Globus pallidus (tissue), 1 donor: ENCODE data around the gene CA10.

Experiments
- DNase-seq: peaks from one replicate; pipeline ENCODE4 v3.0.0-alpha.2; 2015; ENCODE audit warnings: low spot score

CA10 gene

DNA sequence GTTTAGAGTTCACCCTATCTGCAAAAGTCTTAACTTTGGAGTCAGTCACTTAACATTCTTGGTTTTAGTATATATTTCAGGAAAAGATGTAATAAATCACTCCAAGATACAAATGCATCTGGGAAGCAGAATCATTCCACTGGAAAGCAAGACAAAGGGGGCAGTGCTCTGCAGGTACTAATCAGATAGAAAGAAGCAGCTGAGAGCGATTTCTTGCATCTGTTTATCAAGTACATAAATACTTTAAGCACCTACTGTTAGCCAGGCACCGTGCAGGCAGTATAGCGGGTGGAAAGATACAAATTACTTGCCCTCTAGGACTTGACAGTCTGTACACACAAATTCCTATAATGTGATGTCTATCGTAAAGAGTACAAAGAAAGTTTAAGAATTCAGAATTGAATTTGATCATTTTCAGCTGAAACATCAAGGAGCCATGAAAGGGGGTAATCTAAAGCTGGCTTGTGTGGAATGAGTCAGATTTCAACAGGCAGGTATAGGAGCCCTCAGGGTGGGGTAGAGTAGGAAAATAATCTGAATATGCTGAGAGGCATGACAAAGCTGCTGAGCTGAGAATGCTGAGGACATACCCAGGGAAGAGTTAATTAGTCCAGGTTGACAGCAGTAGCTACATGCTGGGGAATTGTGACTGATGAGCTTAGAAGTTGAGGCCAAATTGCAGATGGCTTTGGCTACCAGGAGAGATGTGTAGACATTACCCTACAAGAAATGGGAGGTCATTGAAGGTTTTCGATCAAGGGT lies 110.2 kb downstream of the CA10 start:
- no peak for DNase-seq

DNA sequence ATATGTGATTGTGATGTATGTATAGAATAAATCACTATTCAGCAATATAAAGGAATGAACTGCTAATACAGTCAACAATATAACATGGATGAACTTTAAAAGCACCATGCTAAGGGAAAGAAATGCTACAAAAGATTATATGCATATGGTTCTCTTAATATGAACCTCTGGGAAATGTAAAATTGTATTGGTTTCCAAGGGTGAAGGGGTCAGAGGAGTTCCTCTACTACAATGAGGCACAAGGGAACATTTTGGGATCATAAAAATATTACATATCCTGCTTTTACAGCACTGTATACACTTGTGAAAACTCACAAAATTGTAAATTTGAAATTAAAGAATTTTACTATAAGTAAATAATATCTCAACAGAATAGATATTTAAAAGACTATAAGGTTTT lies 111.4 kb downstream of the CA10 start:
- DNase-seq = no peak

- DNase-seq = no peak
Measured at GRCh38 chr17:52041123-52041617, 117.3 kb downstream of the CA10 start.

DNA sequence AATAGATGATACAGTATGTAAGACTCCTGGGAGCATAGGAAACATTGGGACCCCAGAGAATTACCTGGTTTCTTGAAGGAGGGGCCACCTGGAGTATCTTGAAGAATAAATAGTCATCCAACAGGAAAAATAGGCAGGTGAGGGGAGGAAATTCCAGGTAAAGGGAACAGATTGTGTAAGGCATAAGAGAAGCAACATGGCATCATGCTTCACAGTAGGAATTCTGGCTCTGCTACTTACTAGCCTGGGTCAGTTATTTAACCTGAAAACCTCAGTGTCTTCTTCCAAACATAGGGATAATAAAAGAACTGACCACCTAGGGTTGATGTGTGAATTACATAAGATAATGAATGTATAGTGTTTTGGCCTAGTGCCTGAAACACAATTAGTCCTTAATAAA lies 122.1 kb downstream of the CA10 start:
- no peak for DNase-seq

GRCh38 chr17:52035336-52035915 lies 123.1 kb downstream of the CA10 start:
- peak; percentile 78 for DNase-seq

GRCh38 chr17:52032454-52032853 lies 126.1 kb downstream of the CA10 start:
- no peak for DNase-seq

GRCh38 chr17:52030052-52030451 lies 128.5 kb downstream of the CA10 start:
- no peak for DNase-seq

DNA sequence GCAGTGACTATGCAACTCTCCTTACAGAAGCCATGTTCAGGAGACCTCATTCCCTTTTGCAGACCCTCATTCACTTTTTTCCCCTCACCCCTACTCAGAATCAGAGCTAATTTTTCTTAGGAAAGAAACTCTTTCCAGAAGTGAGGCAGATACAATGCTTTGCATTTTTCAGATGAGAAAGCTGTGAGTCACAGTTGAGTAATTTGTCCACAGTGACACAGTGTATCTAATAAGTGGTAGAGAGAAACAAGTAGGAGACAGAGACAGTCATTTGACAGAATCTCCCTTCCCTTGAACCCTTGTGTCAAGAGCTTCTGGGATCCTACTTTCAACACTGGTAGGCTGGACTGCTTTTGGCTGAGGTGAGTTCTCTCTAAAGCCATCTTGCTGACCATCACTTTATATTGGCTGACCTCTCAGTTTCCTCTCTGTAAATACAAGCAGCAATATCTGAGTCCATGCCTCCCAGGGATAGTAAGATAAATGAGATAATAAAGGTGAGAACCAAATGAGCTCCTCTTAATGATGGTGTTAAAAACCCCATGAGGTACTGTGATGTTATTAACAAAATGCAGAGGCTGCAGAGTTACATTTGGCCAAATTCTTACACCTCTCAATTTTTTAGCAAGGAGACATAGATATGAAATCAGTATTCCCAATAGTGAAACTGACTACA lies 130.8 kb downstream of the CA10 start:
- DNase-seq = no peak

- DNase-seq = no peak
Measured at GRCh38 chr17:52027081-52027480, 131.4 kb downstream of the CA10 start.

DNA sequence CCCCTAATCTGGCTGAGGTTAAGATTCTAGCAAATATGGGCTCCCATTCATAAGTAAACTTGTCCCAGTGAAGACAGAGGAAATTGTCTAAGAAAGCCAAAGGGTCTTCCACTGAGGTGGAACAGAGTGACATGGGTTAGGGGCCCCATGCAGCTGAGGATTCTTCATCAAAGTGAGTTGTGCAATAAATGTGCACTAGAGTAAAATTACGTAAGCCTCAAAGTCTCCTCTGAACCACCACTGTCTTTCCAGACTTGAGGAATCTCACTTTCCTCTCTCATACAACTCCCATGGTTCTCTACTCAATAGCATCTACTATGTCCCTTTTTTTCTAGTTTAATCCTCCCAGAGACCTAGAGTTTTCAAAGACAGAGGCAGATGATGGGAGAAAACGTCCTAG lies 132.4 kb downstream of the CA10 start:
- no peak for DNase-seq

GRCh38 chr17:52025236-52025635 lies 133.3 kb downstream of the CA10 start:
- no peak for DNase-seq

DNA sequence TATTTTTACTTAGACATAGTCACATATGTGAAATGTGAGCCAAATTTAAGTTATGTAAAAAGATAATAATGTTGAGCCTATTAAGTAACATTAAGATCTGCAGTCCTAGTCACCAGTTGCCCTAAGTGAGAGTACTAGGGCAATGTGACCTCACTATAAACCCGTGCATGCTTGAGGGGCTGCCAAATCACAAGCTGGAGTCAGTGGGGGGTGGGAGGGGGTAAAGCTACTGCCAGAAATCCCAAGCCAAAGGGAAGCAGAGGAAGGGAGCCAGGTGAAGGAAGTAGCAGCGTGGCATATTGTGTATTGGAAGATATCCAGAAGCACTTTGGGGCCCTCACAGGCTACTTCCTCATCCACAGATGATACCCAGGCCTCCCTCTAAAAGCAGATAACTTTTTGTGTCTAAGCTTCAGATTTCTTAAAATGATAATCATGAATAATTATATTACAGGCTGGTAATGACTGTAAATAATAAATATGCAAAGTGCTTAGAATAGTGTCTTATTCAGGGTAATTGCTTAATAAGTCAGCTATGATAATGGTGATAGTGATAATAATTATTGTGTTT lies 134.1 kb downstream of the CA10 start:
- DNase-seq = no peak

- DNase-seq = no peak
Measured at GRCh38 chr17:52011064-52011463, 147.4 kb downstream of the CA10 start.

DNA sequence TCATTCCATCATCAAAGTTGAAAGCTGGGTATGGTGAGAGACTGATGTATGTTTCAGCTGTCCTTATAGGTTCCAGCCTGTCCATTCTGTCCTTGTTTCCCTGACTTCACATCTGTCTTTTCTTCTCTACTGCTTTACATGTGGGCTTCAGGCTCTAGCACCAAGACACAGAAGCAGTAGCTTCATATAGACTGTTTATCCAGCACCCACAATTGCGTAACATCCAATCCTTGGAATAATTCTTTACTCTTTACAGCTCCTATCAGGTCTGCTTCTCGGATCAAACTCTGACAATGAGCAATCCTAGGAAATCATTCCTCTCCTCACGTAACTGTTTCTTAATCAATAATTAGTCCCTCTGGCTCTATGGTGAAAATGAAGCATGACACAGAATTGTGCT lies 158.9 kb downstream of the CA10 start:
- no peak for DNase-seq

- no peak for DNase-seq
Measured at GRCh38 chr17:51997723-51998122, 160.8 kb downstream of the CA10 start.

DNA sequence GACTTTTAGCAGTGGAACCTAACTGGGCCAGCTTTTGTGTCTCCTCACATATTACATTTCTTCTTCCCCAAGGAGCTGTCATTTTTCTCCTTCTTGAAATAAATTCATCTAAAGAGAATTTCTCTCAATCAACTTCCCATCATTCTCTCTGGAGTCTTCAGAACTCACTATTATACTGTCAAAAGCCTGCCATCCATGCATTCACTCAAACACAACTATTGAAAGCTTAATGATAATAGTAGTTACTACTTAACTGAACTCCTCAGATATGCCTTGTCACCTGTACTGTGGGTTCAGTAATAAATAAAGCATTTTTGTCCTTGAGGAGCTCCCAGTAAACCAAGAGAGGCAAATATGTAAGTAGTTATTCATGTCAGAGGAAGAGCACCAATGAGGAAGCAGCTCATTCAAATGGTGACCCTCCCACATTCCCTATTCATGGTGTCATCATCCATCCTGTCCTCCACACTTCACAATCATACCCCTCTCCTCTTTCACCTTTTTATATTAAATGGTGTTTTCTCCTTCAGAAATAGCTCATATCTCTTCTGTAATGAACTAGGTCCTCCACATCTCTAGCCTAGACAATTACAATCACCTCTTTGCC lies 162.6 kb downstream of the CA10 start:
- no peak for DNase-seq

GRCh38 chr17:51992864-51993416 lies 165.6 kb downstream of the CA10 start:
- DNase-seq = no peak

DNA sequence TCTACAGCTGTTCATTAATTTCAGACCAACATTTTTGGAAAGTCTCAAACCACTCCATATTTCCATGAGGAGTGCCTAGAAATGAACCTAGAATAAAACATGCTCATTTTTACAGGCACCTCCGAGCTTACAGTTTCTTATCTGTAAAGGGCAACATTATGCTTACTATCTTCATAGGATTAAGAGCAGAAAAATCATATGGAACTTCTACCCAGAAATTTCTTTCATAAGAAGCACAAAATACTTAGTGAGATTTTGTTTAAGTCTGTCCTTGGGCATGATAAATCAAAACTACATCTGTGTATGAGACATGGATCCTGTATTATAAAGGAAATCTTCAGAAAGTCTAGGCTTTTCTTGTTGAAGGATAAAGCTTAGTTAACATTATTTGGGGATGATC lies 187.4 kb downstream of the CA10 start:
- no peak for DNase-seq

- no peak for DNase-seq
Measured at GRCh38 chr17:51961689-51962088, 196.8 kb downstream of the CA10 start.

DNA sequence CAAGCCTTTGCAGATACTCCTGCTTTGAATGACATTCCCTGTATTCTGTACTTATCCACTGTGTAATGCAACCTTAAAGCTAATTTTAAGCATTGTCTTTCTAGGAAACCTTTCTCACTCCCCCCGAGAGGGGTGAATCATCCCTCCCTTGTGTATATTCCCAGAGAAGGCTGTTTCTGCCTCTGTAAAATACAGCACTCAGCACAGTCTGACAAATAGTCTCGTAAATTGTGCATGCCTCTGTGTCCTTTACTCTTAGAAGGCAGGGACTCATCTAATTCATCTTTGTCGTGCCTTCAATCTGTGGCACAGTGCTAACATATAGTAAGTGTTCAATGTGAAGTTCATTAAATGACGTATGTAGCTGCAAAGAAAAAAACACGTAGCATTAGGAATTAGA lies 200.7 kb downstream of the CA10 start:
- no peak for DNase-seq

DNA sequence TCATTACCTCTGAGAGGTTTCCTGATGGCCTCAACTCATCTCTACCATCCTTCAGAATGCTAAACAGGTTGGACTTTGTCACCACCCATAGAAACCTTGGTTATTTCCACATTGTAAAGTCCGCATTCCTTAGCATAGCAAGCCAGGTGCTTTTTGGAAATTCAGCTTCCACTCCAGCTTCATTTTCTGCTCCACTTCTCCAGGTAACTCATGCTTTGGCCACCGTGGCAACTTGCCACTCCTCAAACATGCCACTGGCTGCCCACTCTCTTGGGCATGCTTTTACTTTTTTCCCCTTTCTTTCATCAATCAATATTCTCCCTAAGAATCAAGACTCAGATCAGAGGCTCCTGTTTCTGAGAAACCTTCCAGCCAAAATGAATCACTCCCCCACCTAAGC lies 203.3 kb downstream of the CA10 start:
- no peak for DNase-seq

GRCh38 chr17:51954232-51954765 lies 204.2 kb downstream of the CA10 start:
- no peak for DNase-seq
